NCI-H2227 treated with DMSO at 0.1 percent for 48 hours (cell line): Measurements from ENCODE around the gene PRUNE1.

ENCODE experiments used
- DNase-seq: peaks from one replicate; lab custom pipeline; 2025; lab: John Stamatoyannopoulos, UW

PRUNE1 gene, protein sequence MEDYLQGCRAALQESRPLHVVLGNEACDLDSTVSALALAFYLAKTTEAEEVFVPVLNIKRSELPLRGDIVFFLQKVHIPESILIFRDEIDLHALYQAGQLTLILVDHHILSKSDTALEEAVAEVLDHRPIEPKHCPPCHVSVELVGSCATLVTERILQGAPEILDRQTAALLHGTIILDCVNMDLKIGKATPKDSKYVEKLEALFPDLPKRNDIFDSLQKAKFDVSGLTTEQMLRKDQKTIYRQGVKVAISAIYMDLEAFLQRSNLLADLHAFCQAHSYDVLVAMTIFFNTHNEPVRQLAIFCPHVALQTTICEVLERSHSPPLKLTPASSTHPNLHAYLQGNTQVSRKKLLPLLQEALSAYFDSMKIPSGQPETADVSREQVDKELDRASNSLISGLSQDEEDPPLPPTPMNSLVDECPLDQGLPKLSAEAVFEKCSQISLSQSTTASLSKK

DNA sequence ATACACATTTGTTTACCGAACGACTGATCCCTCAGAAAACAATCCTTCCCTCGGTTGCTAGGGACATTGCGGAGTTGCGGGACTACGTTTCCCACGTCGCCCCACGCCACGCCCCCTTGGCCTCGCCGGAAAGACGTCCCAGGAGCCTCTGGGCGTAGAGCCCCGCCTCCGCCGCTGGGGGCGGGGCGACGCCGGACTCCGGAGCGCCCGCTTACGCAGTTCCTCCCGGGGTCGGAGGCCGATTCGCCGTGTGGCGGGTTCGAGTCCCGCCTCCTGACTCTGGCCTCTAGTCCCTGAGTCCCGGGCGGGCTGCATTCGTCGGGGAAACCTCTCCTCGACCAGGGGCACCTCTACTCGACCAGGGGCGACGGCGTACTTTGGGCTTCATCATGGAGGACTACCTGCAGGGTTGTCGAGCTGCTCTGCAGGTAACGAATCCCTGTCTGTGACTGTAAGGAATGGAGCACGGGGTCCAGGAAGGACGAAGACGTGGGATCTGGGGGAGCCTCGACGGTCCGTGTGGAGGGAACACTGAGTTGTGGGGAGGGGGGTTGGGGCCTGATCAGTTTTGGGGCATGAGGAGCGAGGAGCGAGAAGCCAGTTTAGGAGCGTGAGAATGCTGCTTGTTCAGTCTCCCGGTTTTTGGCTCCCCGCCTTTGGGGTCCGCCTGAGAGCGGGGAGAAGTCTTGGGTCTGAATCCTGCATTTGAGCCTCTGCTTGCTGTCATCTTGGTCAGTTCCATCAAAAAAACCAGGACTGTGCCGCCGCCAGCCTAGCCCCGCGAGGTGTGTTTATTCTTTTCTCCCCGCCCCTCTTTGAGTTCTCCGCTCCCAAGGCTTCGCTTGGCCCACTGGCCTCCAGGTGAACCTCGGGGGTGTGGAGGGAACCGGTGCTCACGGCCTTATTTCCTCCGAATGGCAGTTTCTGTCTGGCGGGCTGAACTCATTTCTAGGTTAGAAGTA, at the start of gene PRUNE1:
PRUNE1 (plus strand) TSS at position 206 of the 962 bp plus-strand sequence; CDS start at position 390, 184 bp downstream.
- DNase-seq = peak; percentile 90

GRCh38 chr1:150960646-150961045, 47.6 kb upstream of the PRUNE1 start:
- DNase-seq = no peak

- no peak for DNase-seq
Measured at GRCh38 chr1:150961756-150962155, 46.5 kb upstream of the PRUNE1 start.

DNA sequence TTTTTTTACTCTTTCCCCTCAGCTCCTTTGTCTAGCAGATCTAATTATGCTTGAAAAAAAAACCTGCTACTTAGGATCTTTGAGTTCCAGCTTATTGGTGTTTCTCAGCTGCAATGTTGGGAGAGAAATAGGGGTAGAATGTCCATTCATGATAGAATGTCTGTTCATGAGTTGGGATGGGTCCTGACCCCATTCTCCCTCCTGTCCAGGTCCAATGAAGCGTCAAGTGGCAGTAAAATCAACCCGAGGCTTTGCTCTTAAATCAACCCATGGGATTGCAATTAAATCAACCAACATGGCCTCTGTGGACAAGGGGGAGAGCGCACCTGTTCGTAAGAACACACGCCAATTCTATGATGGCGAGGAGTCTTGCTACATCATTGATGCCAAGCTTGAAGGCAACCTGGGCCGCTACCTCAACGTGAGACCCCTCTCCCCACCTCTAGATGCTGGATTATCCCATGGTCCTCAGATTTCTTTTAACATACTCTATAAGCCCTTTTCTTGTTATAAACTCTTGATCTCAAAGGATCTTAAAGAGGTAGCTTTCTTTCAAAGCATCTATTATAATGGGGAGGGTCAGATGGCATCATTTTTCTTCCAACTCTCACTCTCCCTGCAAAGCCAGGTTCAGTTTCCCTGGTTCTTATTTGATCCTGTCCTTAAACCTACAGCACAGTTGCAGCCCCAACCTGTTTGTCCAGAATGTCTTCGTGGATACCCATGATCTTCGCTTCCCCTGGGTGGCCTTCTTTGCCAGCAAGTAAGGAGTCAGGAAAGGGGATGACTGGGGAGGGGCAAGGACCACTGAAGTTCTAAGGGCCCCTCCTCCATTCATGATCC, 44.7 kb upstream of the PRUNE1 start:
- DNase-seq = no peak

- DNase-seq = no peak
Measured at GRCh38 chr1:150964164-150964489, 44.1 kb upstream of the PRUNE1 start.

DNA sequence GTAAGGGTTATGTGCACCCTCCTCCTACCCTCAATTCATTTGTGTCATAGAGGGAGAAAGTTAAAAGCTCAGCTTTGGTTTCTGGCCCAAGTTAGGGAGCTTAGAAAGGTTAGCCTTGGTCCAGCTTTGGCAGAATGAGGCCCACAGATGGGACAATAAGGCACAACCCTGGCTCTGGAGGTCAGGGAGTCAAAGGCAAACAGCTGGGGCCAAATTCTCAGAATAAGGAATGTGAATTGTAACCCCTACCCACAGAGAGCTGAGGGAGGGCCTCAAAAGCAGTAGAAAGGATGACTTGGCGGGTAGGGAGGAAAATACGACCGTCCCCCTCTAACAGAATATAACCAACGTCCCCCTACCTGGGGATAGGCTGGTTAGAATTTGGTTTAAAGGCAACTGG, 42.6 kb upstream of the PRUNE1 start:
- no peak for DNase-seq

DNA sequence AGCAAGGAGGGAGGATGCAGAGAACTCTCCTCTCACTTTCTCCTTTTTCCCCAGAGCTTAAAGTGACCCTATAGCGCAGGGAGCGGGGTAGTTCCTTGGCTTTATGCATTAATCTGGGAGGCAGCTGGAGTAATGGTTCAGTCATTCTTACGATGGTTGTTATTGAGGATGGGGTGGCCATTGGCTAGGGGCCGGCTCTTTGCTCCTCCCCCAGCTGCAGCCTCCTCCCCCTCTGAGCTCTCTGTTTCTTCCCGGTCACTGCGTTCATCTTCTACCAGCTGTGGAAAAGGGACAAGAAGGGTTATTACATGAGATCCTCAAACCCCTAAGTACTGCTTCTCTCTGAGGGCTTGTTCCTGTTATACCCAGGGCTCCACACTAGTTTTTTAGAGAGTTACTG, 42.2 kb upstream of the PRUNE1 start:
- no peak for DNase-seq

DNA sequence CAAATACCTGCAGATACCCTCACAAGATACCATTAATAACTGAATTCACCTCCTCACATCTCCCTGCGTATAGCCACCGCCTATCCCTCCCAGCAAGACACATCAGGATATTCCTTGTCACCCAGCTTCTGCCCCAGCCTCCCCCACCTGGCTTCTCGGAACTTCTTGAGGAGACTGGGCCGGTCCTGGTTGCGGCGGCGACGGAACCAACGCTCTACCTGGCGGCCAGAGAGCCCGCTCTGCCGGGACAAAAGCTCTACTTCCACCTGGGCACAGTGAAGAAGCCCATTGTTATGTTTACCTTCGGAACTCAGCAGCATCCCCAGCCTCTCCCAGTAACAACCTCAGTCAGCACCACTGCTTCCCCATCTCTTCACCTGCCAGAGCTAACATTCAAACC, 40.3 kb upstream of the PRUNE1 start:
- DNase-seq = no peak

GRCh38 chr1:150968491-150968890, 39.8 kb upstream of the PRUNE1 start:
- no peak for DNase-seq

- DNase-seq = no peak
Measured at GRCh38 chr1:150969626-150970025, 38.6 kb upstream of the PRUNE1 start.

DNA sequence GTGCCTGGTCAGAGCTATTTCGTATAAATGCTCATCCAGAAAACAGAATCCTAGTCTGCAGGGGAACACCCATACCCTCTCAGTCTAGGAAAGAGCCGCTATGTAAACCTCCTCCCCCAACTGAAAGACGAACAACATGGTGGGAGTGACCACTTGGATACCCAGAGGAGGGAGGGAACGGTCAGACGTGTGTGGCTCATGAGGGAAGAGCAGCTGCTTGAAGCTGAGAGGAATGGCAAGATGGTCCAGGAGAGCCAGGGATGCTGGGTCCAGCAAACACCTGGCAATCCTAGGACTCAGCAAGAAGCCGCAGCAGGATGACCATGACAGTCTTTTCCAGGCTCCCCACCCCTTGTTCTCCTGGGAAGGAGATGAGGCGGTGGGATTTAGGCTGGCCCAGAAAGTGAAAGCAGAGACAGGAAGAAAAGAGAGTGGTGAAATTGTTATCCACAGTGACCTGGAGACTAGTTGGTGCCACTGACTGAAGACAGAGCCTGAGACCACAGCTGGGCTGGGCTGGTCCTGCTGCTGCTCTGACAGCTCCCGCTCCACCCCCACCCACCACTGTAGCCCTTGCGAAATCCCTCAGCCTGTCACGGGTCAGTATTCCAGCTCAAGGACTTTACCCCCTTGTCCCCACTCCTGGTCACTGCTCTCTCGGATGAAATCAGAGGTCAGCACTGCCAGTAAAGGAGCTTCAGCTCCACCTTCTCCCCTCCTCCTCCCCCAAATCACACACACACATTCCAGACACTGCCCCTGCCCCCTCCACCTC, 37.3 kb upstream of the PRUNE1 start:
- no peak for DNase-seq

GRCh38 chr1:150971583-150972416, 36.4 kb upstream of the PRUNE1 start:
- DNase-seq = no peak

DNA sequence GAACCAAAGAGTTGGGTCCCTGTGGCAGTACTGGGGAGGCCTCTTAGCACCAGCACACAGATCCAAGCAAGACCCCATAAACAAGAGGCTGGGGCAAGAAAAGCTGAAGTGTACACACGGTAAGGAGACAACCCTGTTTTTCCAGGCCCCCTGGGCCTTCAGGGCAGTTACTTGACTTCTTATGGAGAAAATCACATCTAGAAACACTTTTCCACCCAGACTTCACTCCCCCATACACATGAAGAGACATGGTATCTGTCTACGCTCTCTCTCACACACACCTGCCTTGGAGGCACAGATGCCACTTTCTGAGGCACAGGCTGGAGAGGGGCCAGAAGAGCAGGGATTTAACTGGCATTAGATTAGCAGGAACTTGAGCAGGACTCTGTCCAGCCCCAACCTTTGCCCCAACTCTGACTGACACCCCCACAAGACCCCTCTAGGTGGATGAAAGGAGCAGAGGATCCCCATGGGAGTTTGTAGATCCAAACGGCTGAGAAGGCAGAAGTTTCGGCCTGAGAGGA, 35.8 kb upstream of the PRUNE1 start:
- DNase-seq = no peak

GRCh38 chr1:150973258-150973835, 34.9 kb upstream of the PRUNE1 start:
- DNase-seq = no peak

GRCh38 chr1:150973836-150974579, 34.2 kb upstream of the PRUNE1 start:
- DNase-seq = no peak

GRCh38 chr1:150974580-150975478, 33.4 kb upstream of the PRUNE1 start, which contains the start of gene CERS2:
CERS2 (minus strand) TSS chr1:150974835; CDS start chr1:150969090, 5,745 bp downstream.
- peak; percentile 59 for DNase-seq

DNA sequence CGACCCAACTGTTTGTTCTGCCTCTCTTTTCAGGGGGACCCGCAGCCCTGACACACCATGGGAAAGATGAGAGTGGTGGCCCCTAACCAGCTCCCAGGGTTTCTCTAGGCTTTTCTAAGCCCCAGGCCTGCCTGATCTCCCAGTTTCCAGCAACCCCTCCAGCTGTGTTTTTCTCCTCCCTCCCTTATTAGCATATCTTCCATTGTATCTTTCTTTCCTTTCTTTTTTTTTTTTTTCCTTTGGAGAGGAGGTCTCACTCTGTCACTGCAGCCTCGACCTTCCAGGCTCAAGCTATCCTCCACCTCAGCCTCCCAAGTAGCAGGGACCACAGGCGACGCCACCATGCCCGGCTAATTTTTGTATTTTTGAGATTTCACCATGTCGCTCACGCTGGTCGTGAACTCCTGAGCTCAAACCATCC, 31.8 kb upstream of the PRUNE1 start:
- no peak for DNase-seq
